Activated CD8-positive, alpha-beta memory T cell treated with anti-CD3 and anti-CD28 coated beads for 48 hours (primary cell): ENCODE data around the gene RFLNA.

Source experiments
- DNase-seq, 3 experiments: peaks; one replicate each; pipeline ENCODE4 v3.0.0-alpha.2; 2020; ENCODE audit warnings: low read depth in 2 of 3, low spot score in 2 of 3

The RFLNA gene

DNA sequence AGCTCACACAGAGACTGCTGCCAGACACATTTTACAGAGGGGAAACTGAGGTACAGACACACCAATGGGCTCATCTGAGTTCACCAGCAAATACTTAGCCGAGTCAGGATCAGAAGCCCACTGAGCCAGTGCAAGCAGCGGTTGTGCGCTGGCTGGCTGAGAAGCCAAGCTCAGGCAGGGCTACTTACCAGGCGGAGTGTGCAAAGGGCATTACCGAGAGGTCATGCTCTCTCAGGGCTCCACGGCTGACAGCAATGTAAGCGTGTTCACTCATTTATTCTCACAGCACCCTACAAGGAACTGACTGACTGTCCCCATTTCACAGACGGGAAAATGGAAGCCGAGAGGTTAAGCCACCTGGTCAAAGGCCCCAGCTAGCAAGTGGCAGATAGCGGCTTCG is 63.7 kb downstream of the RFLNA start:
- no peak for DNase-seq

DNA sequence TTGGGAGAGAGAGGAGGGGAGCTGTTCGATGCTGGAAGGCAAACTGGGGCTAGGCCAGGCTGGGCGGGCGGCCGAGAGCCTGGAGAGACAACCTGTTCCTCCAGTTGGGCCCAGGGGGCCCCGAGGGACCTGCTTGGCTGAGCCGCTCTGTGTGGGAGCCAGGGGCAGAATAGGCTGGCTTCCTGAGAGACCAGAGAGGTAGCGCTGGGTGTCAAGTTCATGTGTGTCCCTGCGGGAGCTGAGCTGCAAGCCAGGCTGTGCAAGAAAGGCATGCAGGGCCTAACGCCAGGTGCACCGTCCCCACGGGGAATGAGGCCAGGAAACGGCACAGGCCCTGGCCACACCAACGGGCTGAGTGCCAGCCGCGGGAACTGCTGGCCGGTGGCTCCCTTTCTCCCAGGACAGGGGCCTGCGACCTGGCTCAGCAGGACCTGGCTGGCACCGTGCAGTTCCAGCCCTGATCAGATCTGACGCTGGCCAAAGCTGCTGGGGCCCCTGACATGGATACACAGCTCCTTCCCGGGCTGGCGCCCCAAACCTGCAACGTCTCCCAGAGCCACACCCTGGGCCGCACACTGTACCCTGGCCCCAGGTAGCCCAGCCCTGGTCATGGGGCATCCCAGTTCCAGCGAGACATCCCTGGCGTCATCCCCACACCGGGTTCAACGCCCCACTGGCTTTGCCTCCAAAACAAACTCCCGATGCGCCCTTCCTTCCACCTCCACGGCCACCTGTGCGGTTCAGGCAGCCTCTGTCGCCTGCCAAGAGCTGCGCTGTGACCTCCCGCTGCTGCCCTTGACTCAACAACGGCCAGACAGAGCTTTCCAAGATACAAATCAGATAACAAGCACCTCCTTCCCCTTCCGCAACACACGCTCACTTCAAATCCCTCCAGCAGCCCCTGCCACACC is 65.0 kb downstream of the RFLNA start:
- DNase-seq = no peak

DNA sequence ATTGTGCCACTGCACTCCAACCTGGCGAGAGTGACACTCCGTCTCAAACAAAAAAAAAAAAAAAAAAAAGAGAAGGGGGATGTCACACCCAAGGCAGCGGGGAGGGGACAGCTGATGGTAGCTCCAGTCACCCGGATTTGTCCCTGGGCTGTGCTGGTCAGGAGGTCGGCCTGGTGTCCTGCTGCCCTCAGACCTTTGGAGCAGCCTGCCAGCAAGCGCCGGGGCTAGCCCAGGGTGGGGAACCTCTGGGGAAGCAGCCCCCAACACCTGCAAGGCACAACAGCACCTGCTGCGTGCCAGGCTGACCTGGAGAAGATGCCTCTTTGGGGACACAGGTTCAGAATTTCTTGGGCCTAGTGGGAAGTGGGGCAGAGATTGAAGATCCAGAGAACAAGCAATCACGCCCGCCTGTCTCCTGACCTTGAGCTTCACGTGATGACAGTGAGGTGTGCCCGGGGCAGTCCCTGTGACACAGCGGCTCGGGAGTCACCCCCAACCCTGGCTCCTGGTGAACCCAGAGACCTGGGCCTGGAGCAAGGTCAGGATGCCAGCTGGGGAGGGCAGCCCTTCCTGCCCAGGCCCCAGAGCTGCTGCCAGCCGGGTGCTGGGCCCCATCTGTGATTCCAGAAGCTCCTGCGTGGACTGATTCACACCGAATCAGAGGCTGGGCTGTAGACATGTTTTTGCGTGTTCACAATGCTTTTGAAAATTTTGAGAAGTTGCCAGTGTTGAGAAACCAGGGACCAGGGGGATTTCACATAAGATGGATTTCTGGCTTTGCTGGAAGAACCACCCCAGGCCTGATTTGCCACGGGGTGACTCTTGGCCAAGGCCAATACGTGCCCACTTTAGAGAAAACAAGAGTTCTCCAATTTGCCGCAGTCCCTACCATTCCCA is 66.4 kb downstream of the RFLNA start:
- DNase-seq = no peak

DNA sequence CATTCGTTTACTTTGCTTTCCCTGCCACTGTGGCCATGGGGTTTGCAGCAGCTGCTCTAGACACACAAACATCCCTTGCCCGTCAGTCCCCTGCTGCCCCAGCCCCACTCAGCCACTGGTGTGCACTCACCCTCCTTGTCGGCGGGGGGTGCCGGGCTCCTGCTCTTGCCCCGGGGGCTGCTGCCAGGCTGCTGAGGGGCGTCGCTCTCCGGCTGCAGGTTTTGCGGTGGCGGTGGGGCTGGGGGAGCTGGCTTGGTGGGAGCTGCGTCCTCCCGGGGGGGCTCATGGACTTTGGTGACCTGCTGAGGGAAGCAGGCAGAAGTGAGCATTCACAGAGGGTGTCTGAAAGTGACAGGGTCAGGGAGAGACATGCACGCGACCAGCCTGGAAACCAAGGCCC is 67.1 kb downstream of the RFLNA start:
- no peak for DNase-seq

DNA sequence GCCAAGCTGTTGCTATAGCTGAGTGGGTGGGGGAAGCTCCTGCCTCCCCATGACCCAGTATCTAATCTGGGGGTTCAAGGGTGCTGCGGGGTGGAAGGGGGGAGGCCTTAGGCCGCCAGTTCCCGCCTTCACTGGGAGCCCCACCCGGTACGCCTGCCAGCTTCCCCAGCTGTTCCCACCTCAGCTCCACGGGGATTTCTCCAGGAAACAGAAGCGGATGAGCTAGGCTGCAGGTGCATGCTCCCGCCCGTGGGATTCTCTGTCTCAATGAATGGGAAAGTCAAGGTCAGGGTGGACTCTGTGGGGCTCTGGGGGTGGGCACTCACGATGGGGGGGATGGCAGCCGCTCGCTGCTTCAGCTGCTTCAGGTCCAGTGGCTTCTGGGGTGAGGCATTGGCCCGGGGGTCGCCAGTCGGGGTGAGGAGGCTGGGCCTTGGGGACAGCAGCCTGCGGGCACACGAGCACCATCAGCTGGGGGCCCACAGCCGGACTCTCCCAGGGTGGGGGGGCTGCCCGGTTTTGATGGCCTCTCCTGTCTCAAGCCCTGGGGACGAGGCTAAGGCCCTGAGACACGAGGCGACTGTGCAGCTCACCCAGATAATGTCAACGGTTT is 68.6 kb downstream of the RFLNA start:
- no peak for DNase-seq

DNA sequence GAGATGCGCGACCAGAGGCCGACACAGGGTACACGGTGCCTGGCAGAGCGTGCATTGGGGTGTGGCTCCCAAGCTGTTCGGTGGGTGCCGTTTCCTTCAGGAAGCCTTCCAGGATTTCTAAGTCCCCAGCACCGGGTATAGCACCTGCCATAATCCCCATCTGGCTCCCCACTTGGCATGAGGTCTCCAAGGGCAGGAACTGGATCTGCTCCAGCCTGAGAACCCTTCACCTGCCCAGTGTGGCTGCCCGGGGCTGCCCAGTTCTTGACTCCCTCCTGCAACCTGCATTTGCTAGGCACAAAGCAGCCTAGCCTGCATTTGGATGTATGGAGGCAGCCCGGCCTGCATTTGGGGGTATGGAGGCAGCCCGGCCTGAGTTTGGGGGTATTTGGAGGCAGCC is 69.7 kb downstream of the RFLNA start:
- DNase-seq = no peak
